ACC112 (cell line): ENCODE results near the gene CPE.

Experiments
- H2AFZ ChIP-seq: fragments of 200-600 bp; sonication (generic); one replicate; pipeline ENCODE4 v1.6.0; 2017; ENCODE audit warnings: antibody characterized with exemption, low read length; ENCODE audit not compliant: unreplicated experiment
- H3K27ac ChIP-seq: fragments of 200-600 bp; sonication (generic); 2 replicates; pipeline ENCODE4 v1.5.1; 2014; ENCODE audit warnings: low read depth, mild to moderate bottlenecking, antibody characterized with exemption, low read length, moderate library complexity
- H3K27me3 ChIP-seq: fragments of 200-600 bp; sonication (generic); 2 replicates; pipeline ENCODE4 v1.6.1; 2014; ENCODE audit warnings: mild to moderate bottlenecking, antibody characterized with exemption, low read length, moderate library complexity, mixed read lengths; ENCODE audit not compliant: insufficient read depth
- H3K36me3 ChIP-seq: fragments of 200-600 bp; sonication (generic); 2 replicates; pipeline ENCODE4 v1.6.1; 2016; ENCODE audit warnings: mild to moderate bottlenecking, antibody characterized with exemption, low read length, moderate library complexity, mixed read lengths; ENCODE audit not compliant: insufficient read depth
- H3K4me1 ChIP-seq: fragments of 200-600 bp; sonication (generic); one replicate; pipeline ENCODE4 v1.6.1; 2016; ENCODE audit warnings: low read length, mixed read lengths; ENCODE audit not compliant: insufficient read depth, unreplicated experiment, control insufficient read depth
- H3K4me3 ChIP-seq: fragments of 200-600 bp; sonication (generic); 2 replicates; pipeline ENCODE4 v1.5.1; 2014; ENCODE audit warnings: mild to moderate bottlenecking, low read depth, low read length
- H3K79me2 ChIP-seq: fragments of 200-600 bp; sonication (generic); one replicate; pipeline ENCODE4 v1.6.0; 2016; ENCODE audit warnings: low read length; ENCODE audit not compliant: control insufficient read depth, unreplicated experiment, insufficient read depth

The CPE gene

GRCh38 chr4:165542476-165542875 lies 163.7 kb downstream of the CPE start:
- no peaks in the 10 kb centered on the region for H3K27me3 ChIP-seq
- H3K4me1 ChIP-seq = no peaks in the 10 kb centered on the region
- H3K79me2 ChIP-seq = no peaks in the 10 kb centered on the region
- no peak overlapping the region for H2AFZ ChIP-seq
- no peak overlapping the region for H3K27ac ChIP-seq
- no peaks in the 10 kb centered on the region for H3K36me3 ChIP-seq
- H3K4me3 ChIP-seq = no peak overlapping the region
